Body of pancreas (tissue), 4 donors: ENCODE measurements around the gene RAB30. TPM values are rescaled to one million over a fixed set of nuclear protein-coding genes. Genes with fewer than 3 reads are reported as not detected.
"Not testable (repeated sequence)": the region's sequence is repeated elsewhere in the genome, so short reads cannot be mapped to it uniquely, and the experiment has no call there.

Experiments
- ATAC-seq: fragments of 150-250 bp; one replicate; pipeline ENCODE4 v1.9.1; 2016
- DNase-seq, 4 donors: peaks; one replicate each; pipeline ENCODE4 v3.0.0-alpha.2; 2019
- H3K27ac ChIP-seq, 4 donors: fragments of 200-600 bp; sonication (generic); 1 replicate in 3 of 4; 2 replicates in 1 of 4; pipeline versions ENCODE4 v1.5.1 to v1.6.1; 2016 to 2019; ENCODE audit warnings: mild to moderate bottlenecking in 1 of 4, mixed read lengths in 1 of 4, moderate library complexity in 1 of 4
- H3K27me3 ChIP-seq, 2 donors: fragments of 200-600 bp; sonication (generic); one replicate each; pipeline ENCODE4 v1.6.0; 2016; ENCODE audit warnings: mild to moderate bottlenecking in 1 of 2
- H3K36me3 ChIP-seq, 2 donors: fragments of 200-600 bp; sonication (generic); replicated peaks in 1 of 2; 2 replicates each; pipeline ENCODE4 v1.5.1; 2016; ENCODE audit warnings: low read depth in 2 of 2; ENCODE audit not compliant: insufficient read depth in 1 of 2
- H3K4me1 ChIP-seq: fragments of 200-600 bp; sonication (generic); one replicate; pipeline ENCODE4 v1.6.0; 2016
- H3K4me3 ChIP-seq, 2 donors: fragments of 200-600 bp; sonication (generic); 1 replicate in 1 of 2; 2 replicates in 1 of 2; pipeline ENCODE4 v1.5.1; 2016 to 2019
- H3K9me3 ChIP-seq, 3 donors: fragments of 200-600 bp; sonication (generic); 1 replicate in 2 of 3; 2 replicates in 1 of 3; pipeline ENCODE4 v1.5.1; 2016
- POLR2A ChIP-seq, 3 donors: fragments of 450-650 bp; IDR thresholded peaks; one replicate each; pipeline ENCODE4 v1.6.1; 2016; ENCODE audit warnings: antibody characterized with exemption in 3 of 3, mild to moderate bottlenecking in 2 of 3
- WGBS, 2 donors: methylation state at CpG; one replicate each; pipeline ENCODE4 v1.1.5; 2017; 5-methylcytosine and 5-hydroxymethylcytosine counted together
- intact Hi-C: fragments of 100-400 bp; cut with DNase I; formaldehyde crosslinking; loops from one replicate; pipeline ENCODE4 v1.15.1; 2023
- total RNA-seq, 2 donors: library from RNA; depleted of rRNA; stranded (reverse); fragments of >200 nt; gene quantifications; one replicate each; pipeline ENCODE4 v1.1.0, GENCODE V29; 2016
- TF ChIP-seq, protein P1 (sequence below), 7 experiments: fragments of 450-650 bp in 4 of 7; fragments of 200-600 bp in 3 of 7; sonication (generic) in 3 of 7; IDR thresholded peaks; one replicate each; pipeline ENCODE4 v1.5.1; 2016 to 2019; ENCODE audit warnings: antibody characterized with exemption in 7 of 7

The RAB30 gene
- total RNA-seq, 2 donors from 2014 or later, result 1.6 to 10.4 TPM

DNA sequence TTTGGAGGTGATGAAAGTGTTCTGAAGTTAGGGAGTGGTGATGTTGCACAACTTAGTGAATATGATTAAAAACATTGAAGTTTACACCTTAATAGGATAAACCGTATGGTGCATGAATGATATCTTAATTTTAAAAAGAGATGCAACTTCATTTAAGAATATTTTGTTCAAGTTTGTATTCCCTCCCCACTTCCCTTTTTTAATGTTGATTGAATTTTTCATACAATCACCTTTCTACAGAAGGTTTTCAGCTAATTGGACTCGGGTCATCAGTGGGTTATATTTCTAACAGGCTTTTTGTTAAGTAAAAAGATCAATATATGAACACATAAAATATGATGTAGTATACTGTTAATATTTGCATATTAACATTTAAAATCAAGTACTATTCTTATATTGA lies 97.6 kb downstream of the RAB30 start:
- H3K4me1 ChIP-seq, result no peaks in the 10 kb centered on the region
- no peaks in the 10 kb centered on the region for H3K36me3 ChIP-seq
- no peak for ATAC-seq
- no peak for DNase-seq
- no peaks in the 10 kb centered on the region for H3K27me3 ChIP-seq
- 93 to 95% methylated on average over 2 of the region's 2 CpGs for WGBS, 2 donors
- no peak for TF ChIP-seq POLR2A (IDR thresholded peaks at IDR 0.05)
- TF ChIP-seq, protein P1, sequence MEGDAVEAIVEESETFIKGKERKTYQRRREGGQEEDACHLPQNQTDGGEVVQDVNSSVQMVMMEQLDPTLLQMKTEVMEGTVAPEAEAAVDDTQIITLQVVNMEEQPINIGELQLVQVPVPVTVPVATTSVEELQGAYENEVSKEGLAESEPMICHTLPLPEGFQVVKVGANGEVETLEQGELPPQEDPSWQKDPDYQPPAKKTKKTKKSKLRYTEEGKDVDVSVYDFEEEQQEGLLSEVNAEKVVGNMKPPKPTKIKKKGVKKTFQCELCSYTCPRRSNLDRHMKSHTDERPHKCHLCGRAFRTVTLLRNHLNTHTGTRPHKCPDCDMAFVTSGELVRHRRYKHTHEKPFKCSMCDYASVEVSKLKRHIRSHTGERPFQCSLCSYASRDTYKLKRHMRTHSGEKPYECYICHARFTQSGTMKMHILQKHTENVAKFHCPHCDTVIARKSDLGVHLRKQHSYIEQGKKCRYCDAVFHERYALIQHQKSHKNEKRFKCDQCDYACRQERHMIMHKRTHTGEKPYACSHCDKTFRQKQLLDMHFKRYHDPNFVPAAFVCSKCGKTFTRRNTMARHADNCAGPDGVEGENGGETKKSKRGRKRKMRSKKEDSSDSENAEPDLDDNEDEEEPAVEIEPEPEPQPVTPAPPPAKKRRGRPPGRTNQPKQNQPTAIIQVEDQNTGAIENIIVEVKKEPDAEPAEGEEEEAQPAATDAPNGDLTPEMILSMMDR (IDR thresholded peaks at IDR 0.05), result no peak
- H3K4me3 ChIP-seq, result no peak overlapping the region
- no peaks in the 10 kb centered on the region for H3K9me3 ChIP-seq
- intact Hi-C loops, result no loop called here
- H3K27ac ChIP-seq, result no peak overlapping the region

DNA sequence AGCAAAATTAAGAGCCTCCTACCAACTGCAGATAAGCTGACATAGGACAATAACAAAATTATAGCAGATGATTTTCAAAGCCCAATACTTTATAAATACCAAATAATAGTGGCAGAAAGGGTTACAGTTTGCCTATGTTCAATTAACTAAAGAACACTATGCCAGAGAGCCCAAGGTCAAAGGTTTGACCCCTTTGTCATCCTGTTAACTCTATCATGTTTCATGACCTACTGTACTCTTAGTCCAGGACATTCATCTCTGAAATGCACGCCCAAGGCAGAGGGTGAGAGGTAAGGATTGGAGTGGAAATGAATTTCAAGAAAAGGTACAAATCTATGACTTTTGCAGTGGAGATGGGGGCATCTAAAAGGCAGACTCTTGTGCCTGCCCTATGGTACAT lies 99.6 kb downstream of the RAB30 start:
- DNase-seq (no peak), ATAC-seq (no peak)
- WGBS, 2 donors, result 65 to 85% methylated on average over 1 of the region's 1 CpG
- Histone ChIP-seq H3K36me3 (no peaks in the 10 kb centered on the region), H3K9me3 (no peaks in the 10 kb centered on the region), H3K27ac (no peak overlapping the region), H3K4me1 (no peaks in the 10 kb centered on the region), H3K27me3 (no peaks in the 10 kb centered on the region), H3K4me3 (no peak overlapping the region)
- TF ChIP-seq, protein P1 (IDR thresholded peaks at IDR 0.05), result no peak
- TF ChIP-seq POLR2A (IDR thresholded peaks at IDR 0.05), result no peak
- intact Hi-C loops, result no loop called here

DNA sequence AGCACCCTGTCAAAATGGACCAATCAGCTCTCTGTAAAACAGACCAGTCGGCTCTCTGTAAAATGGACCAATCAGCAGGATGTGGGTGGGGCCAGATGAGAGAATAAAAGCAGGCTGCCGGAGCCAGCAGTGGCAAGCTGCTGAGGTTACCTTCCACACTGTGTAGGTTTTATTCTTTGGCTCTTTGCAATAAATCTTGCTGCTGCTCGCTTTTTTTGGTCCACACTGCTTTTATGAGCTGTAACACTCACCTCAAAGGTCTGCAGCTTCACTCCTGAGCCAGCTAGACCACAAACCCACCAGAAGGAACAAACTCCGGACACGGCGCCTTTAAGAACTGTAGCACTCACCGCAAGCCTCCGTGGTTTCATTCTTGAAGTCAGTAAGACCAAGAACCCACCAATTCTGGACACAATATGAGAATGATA lies 100.2 kb downstream of the RAB30 start:
- DNase-seq, H3K27ac ChIP-seq, H3K4me3 ChIP-seq, H3K36me3 ChIP-seq, ATAC-seq, intact Hi-C loops, H3K4me1 ChIP-seq, H3K9me3 ChIP-seq, H3K27me3 ChIP-seq: not testable (repeated sequence)
- TF ChIP-seq POLR2A (IDR thresholded peaks at IDR 0.05), result peak in 1 of 3 donors; percentile 25
- 91 to 92% methylated on average over 8 of the region's 8 CpGs for WGBS, 2 donors

DNA sequence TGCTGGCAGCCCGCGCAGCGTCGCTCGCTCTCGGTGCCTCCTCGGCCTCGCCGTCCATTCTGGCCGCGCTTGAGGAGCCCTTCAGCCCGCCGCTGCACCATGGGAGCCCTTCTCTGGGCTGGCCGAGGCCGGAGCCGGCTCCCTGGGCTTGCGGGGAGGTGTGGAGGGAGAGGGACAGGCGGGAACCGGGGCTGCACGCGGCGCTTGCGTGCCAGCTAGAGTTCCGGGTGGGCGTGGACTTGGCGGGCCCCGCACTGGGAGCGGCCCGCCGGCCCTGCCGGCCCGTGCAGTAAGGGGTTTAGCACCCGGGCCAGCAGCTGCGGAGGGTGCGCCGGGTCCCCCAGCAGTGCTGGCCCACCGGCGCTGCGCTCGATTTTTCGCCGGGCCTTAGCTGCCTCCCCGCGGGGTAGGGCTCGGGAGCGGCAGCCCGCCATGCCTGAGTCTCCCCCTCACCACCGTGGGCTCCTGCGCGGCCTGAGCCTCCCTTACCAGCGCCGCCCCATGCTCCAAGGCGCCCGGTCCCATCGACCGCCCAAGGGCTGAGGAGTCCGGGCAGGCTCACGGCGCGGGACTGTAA lies 101.1 kb downstream of the RAB30 start:
- intact Hi-C loops, result not testable (repeated sequence)

DNA sequence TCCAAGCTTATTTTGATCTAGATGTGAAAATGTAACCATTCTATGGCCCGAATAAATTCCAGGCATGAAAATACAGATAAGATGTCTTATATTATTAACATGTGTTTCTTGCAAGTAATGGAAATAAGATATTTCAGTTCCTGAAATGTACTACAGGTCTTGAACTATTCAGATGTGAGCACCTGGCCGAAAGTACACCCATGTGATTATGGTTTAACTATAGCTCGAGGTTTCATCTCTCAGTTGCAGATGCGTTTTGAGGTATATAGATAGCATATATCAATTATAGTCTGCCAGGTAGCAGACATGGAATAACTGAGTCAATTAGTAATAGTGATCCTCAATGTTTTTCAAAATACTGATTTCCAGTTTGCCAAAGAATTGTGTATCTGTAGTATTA lies 101.9 kb downstream of the RAB30 start:
- Histone ChIP-seq H3K4me3 (no peak overlapping the region), H3K9me3 (no peaks in the 10 kb centered on the region), H3K36me3 (no peaks in the 10 kb centered on the region), H3K27me3 (no peaks in the 10 kb centered on the region), H3K27ac (no peak overlapping the region), H3K4me1 (no peaks in the 10 kb centered on the region)
- TF ChIP-seq POLR2A (IDR thresholded peaks at IDR 0.05), result no peak
- TF ChIP-seq, protein P1 (IDR thresholded peaks at IDR 0.05), result no peak
- no peak for ATAC-seq
- intact Hi-C loops, result no loop called here
- 81 to 84% methylated on average over 4 of the region's 4 CpGs for WGBS, 2 donors
- no peak for DNase-seq

More for the DNA sequence above, 101.1 kb downstream of the RAB30 start:
- ATAC-seq, H3K4me1 ChIP-seq, H3K9me3 ChIP-seq, H3K4me3 ChIP-seq, H3K36me3 ChIP-seq, DNase-seq, H3K27ac ChIP-seq, H3K27me3 ChIP-seq: not testable (repeated sequence)
- 88 to 93% methylated on average over 13 to 58 of the region's 60 CpGs for WGBS, 2 donors

DNA sequence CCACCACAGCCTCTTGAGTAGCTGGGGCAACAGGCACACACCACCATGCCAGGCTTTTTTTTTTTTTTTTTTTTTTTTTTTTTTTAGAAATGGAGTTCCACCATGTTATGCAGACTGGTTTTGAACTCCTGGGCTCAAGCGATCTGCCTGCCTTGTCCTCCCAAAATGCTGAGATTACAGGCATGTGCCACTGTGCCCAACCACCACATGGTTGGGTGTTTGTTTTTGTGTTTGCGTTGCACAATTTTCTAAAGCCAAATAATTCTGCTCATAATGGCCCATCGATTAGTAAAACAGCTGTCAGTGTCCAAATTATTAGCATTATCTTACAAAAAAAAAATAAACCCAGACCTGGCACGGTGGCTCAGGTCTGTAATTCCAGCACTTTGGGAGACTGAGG lies 104.3 kb downstream of the RAB30 start:
- no peaks in the 10 kb centered on the region for H3K27me3 ChIP-seq
- DNase-seq (no peak), ATAC-seq (no peak)
- intact Hi-C loops, result no loop called here
- WGBS, 2 donors, result 86 to 97% methylated on average over 4 of the region's 4 CpGs
- TF ChIP-seq, protein P1 (IDR thresholded peaks at IDR 0.05), result no peak
- no peak for TF ChIP-seq POLR2A (IDR thresholded peaks at IDR 0.05)
- no peaks in the 10 kb centered on the region for H3K36me3 ChIP-seq
- no peaks in the 10 kb centered on the region for H3K9me3 ChIP-seq
- H3K4me3 ChIP-seq, result no peak overlapping the region
- no peak overlapping the region for H3K27ac ChIP-seq
- no peaks in the 10 kb centered on the region for H3K4me1 ChIP-seq

DNA sequence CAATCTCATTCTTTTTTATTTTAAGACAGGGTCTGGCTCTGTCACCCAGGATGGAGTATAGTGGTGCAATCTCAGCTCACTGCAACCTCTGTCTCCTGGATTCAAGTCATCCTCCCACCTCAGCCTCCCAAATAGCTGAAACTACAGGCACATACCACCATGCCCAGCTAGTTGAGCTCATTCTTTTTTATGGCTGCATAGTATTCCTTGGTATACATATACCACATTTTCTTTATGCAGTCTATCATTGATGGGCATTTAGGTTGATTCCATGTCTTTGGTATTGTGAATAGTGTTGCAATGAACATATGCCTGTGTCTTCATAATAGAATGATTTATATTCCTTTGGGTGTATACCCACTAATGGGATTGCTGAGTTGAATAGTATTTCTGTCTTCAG lies 109.7 kb downstream of the RAB30 start:
- H3K27ac ChIP-seq, DNase-seq, ATAC-seq, H3K4me3 ChIP-seq, H3K36me3 ChIP-seq, intact Hi-C loops, H3K27me3 ChIP-seq, H3K4me1 ChIP-seq, H3K9me3 ChIP-seq: not testable (repeated sequence)
